ENCODE measurements around the gene PEX11B. TPM values are rescaled to one million over a fixed set of nuclear protein-coding genes. Genes with fewer than 3 reads are reported as not detected.

The PEX11B gene
- total RNA-seq, 1 experiment from 2014 or later: 27.4 TPM

- POLR2A ChIA-PET: no interaction called here
- no peak for TF ChIP-seq TCF7L2 (IDR thresholded peaks at IDR 0.05; ENCODE audit: low read depth, low read length)
- no peak for TF ChIP-seq SIN3A (IDR thresholded peaks at IDR 0.05; ENCODE audit: borderline replicate concordance, insufficient read depth, low read depth, low read length)
- no peak for TF ChIP-seq POLR2AphosphoS5 (IDR thresholded peaks at IDR 0.05; ENCODE audit: low read depth, low read length)
- TF ChIP-seq REST (IDR thresholded peaks at IDR 0.05; ENCODE audit: insufficient read depth in 1 of 2, low read depth in 2 of 2, low read length in 1 of 2): no peak
- no peak for TF ChIP-seq CTCF (IDR thresholded peaks at IDR 0.05)
- no peaks in the 10 kb centered on the region for H3K27me3 ChIP-seq (ENCODE audit: control insufficient read depth, insufficient read depth, low read length)
- ATAC-seq (no peak), DNase-seq (ENCODE audit: low read depth, low spot score) (no peak)
- CTCF ChIA-PET: no interaction called here
- no peaks in the 10 kb centered on the region for H3K9me3 ChIP-seq (ENCODE audit: control insufficient read depth, insufficient read depth, low read depth, low read length)
- peaks cover 40% of the 10 kb centered on the region for H3K4me1 ChIP-seq (ENCODE audit: control insufficient read depth, insufficient read depth, low read length)
- intact Hi-C loops (cut with micrococcal nuclease; ENCODE audit: unreplicated experiment) (loop anchor here (5.0 kb wide), 1 partner anchor 69 kb away; no protein-coding TSS in a partner anchor), in situ Hi-C loops (cut with HindIII; ENCODE audit: low pct_unique_long_range_greater_than_20kb, low sequenced_read_pairs) (no loop called here)
- H3K36me3 ChIP-seq (ENCODE audit: control insufficient read depth, insufficient read depth, low read length): no peaks in the 10 kb centered on the region
- H3K27ac ChIP-seq (ENCODE audit: low read length): peak overlapping the region; percentile 83
- H3K4me3 ChIP-seq (ENCODE audit: low read depth in 2 of 2, low read length in 2 of 2): peak overlapping the region; percentile 76 to 92
- BruUV-seq (replicated peaks): no TSS peak
These were observed 42.5 kb upstream of the PEX11B start for GRCh38 chr1:145961109-145961424.

GRCh38 chr1:145960468-145961108 lies 42.1 kb upstream of the PEX11B start:
- TF ChIP-seq CTCF (IDR thresholded peaks at IDR 0.05): no peak
- TF ChIP-seq TCF7L2 (IDR thresholded peaks at IDR 0.05; ENCODE audit: low read depth, low read length): no peak
- TF ChIP-seq REST (IDR thresholded peaks at IDR 0.05; ENCODE audit: insufficient read depth in 1 of 2, low read depth in 2 of 2, low read length in 1 of 2): no peak
- no peak; the same call in 1 of the 2 replicates for TF ChIP-seq POLR2AphosphoS5 (IDR thresholded peaks at IDR 0.05; ENCODE audit: low read depth, low read length)
- no peak for TF ChIP-seq SIN3A (IDR thresholded peaks at IDR 0.05; ENCODE audit: borderline replicate concordance, insufficient read depth, low read depth, low read length)
- Histone ChIP-seq H3K9me3 (ENCODE audit: control insufficient read depth, insufficient read depth, low read depth, low read length) (no peaks in the 10 kb centered on the region), H3K4me3 (ENCODE audit: low read depth in 2 of 2, low read length in 2 of 2) (peak overlapping the region; percentile 76 to 92), H3K27me3 (ENCODE audit: control insufficient read depth, insufficient read depth, low read length) (no peaks in the 10 kb centered on the region), H3K27ac (ENCODE audit: low read length) (peak overlapping the region; percentile 83), H3K36me3 (ENCODE audit: control insufficient read depth, insufficient read depth, low read length) (no peaks in the 10 kb centered on the region), H3K4me1 (ENCODE audit: control insufficient read depth, insufficient read depth, low read length) (peaks cover 45% of the 10 kb centered on the region)
- peak; percentile 59 for ATAC-seq
- POLR2A ChIA-PET: interaction anchor here (0.6 kb wide), 1 partner anchor 33 kb away, joined by 16 read pairs; no protein-coding TSS in a partner anchor
- intact Hi-C loops (cut with micrococcal nuclease; ENCODE audit: unreplicated experiment) (loop anchor here (5.0 kb wide), 1 partner anchor 68 kb away; no protein-coding TSS in a partner anchor), in situ Hi-C loops (cut with HindIII; ENCODE audit: low pct_unique_long_range_greater_than_20kb, low sequenced_read_pairs) (no loop called here)
- CTCF ChIA-PET: no interaction called here
- DNase-seq (ENCODE audit: low read depth, low spot score): no peak
- BruUV-seq (replicated peaks): no TSS peak
